GM12878 (cell line): ENCODE measurements around the gene STK39.

Experiments used
- ATF2 ChIP-seq: IDR thresholded peaks from 2 replicates; pipeline ENCODE4 v1.6.1; 2012; ENCODE audit warnings: low read length, inconsistent platforms
- BCL3 ChIP-seq: IDR thresholded peaks from 2 replicates; pipeline ENCODE4 v1.6.1; 2011; ENCODE audit warnings: borderline replicate concordance, low read depth, mild to moderate bottlenecking, moderate library complexity, low read length; ENCODE audit not compliant: insufficient read depth, poor library complexity, severe bottlenecking
- NR2C2 ChIP-seq: IDR thresholded peaks from 2 replicates; pipeline ENCODE4 v1.6.1; 2011; ENCODE audit warnings: borderline replicate concordance, low read depth; ENCODE audit not compliant: control insufficient read depth, insufficient read length
- POLR2AphosphoS5 ChIP-seq: IDR thresholded peaks from 2 replicates; pipeline ENCODE4 v1.6.1; 2011; ENCODE audit warnings: mild to moderate bottlenecking, low read length, inconsistent platforms
- SPI1 ChIP-seq: IDR thresholded peaks from 2 replicates; pipeline ENCODE4 v1.6.1; 2011; ENCODE audit warnings: low read depth, mild to moderate bottlenecking, low read length, moderate library complexity, borderline replicate concordance; ENCODE audit not compliant: insufficient read depth
- WRNIP1 ChIP-seq: IDR thresholded peaks from 2 replicates; pipeline ENCODE4 v1.6.1; 2011; ENCODE audit warnings: low read depth, low read length, improper control_type of control experiment, borderline replicate concordance
- TF ChIP-seq, protein P1 (sequence below), 3 experiments: IDR thresholded peaks in 2 of 3; conservative IDR thresholded peaks in 1 of 3; 2 replicates each; pipeline ENCODE4 v1.5.1; 2011; ENCODE audit warnings: low read depth in 3 of 3, low read length in 3 of 3, mild to moderate bottlenecking in 3 of 3, control low read depth in 2 of 3, moderate library complexity in 2 of 3, inconsistent platforms in 1 of 3, mixed read lengths in 1 of 3; ENCODE audit not compliant: control insufficient read depth in 2 of 3, insufficient read depth in 1 of 3; ENCODE audit errors: extremely low read depth in 1 of 3
- TF ChIP-seq, protein P2 (sequence below): fragments of 450-650 bp; IDR thresholded peaks from 2 replicates; pipeline ENCODE4 v1.6.1; 2016; ENCODE audit warnings: mild to moderate bottlenecking

- TF ChIP-seq, protein P1, sequence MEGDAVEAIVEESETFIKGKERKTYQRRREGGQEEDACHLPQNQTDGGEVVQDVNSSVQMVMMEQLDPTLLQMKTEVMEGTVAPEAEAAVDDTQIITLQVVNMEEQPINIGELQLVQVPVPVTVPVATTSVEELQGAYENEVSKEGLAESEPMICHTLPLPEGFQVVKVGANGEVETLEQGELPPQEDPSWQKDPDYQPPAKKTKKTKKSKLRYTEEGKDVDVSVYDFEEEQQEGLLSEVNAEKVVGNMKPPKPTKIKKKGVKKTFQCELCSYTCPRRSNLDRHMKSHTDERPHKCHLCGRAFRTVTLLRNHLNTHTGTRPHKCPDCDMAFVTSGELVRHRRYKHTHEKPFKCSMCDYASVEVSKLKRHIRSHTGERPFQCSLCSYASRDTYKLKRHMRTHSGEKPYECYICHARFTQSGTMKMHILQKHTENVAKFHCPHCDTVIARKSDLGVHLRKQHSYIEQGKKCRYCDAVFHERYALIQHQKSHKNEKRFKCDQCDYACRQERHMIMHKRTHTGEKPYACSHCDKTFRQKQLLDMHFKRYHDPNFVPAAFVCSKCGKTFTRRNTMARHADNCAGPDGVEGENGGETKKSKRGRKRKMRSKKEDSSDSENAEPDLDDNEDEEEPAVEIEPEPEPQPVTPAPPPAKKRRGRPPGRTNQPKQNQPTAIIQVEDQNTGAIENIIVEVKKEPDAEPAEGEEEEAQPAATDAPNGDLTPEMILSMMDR (IDR thresholded peaks at IDR 0.05 in 2 of 3, conservative IDR thresholded peaks at IDR 0.05 in 1 of 3; ENCODE audit: control insufficient read depth in 2 of 3, extremely low read depth in 1 of 3, insufficient read depth in 1 of 3, low read depth in 3 of 3, low read length in 3 of 3): no peak
- no peak for TF ChIP-seq NR2C2
- TF ChIP-seq BCL3: no peak
- TF ChIP-seq, protein P2, sequence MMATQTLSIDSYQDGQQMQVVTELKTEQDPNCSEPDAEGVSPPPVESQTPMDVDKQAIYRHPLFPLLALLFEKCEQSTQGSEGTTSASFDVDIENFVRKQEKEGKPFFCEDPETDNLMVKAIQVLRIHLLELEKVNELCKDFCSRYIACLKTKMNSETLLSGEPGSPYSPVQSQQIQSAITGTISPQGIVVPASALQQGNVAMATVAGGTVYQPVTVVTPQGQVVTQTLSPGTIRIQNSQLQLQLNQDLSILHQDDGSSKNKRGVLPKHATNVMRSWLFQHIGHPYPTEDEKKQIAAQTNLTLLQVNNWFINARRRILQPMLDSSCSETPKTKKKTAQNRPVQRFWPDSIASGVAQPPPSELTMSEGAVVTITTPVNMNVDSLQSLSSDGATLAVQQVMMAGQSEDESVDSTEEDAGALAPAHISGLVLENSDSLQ: no peak
- TF ChIP-seq ATF2: no peak
- no peak for TF ChIP-seq SPI1
- no peak for TF ChIP-seq WRNIP1
- TF ChIP-seq POLR2AphosphoS5: no peak
Observed at GRCh38 chr2:168222088-168222487, 25.3 kb downstream of the STK39 start.
